Esophagus muscularis mucosa (tissue), 3 donors: ENCODE results near the gene HDGFL2.

ENCODE experiments used
- POLR2A ChIP-seq: fragments of 450-650 bp; IDR thresholded peaks from one replicate; pipeline ENCODE4 v1.6.1; 2017; ENCODE audit warnings: antibody characterized with exemption, moderate library complexity, mild to moderate bottlenecking, low read depth
- POLR2AphosphoS5 ChIP-seq, 2 donors: sonication (generic); formaldehyde crosslinking; IDR thresholded peaks; one replicate each; pipeline ENCODE4 v1.6.1; 2017; ENCODE audit warnings: antibody characterized with exemption in 2 of 2
- TF ChIP-seq, protein P1 (sequence below), 3 experiments: fragments of 200-600 bp in 2 of 3; fragments of 450-650 bp in 1 of 3; sonication (generic) in 2 of 3; IDR thresholded peaks; one replicate each; pipeline ENCODE4 v1.5.1; 2017 to 2019; ENCODE audit warnings: antibody characterized with exemption in 3 of 3, mild to moderate bottlenecking in 2 of 3, moderate library complexity in 1 of 3

- no peak for TF ChIP-seq POLR2AphosphoS5 (IDR thresholded peaks at IDR 0.05)
- TF ChIP-seq, protein P1, sequence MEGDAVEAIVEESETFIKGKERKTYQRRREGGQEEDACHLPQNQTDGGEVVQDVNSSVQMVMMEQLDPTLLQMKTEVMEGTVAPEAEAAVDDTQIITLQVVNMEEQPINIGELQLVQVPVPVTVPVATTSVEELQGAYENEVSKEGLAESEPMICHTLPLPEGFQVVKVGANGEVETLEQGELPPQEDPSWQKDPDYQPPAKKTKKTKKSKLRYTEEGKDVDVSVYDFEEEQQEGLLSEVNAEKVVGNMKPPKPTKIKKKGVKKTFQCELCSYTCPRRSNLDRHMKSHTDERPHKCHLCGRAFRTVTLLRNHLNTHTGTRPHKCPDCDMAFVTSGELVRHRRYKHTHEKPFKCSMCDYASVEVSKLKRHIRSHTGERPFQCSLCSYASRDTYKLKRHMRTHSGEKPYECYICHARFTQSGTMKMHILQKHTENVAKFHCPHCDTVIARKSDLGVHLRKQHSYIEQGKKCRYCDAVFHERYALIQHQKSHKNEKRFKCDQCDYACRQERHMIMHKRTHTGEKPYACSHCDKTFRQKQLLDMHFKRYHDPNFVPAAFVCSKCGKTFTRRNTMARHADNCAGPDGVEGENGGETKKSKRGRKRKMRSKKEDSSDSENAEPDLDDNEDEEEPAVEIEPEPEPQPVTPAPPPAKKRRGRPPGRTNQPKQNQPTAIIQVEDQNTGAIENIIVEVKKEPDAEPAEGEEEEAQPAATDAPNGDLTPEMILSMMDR (IDR thresholded peaks at IDR 0.05), result no peak
- no peak for TF ChIP-seq POLR2A
Observed at GRCh38 chr19:4425537-4425936, 46.6 kb upstream of the HDGFL2 start.
